H9 (cell line): ENCODE data around the gene PTPRN2. TPM values are rescaled to one million over a fixed set of nuclear protein-coding genes. Genes with fewer than 3 reads are reported as not detected.

Experiments used
- DNase-seq: peaks from one replicate; pipeline ENCODE4 v3.0.0-alpha.2; 2017
- H2AFZ ChIP-seq: one replicate; pipeline ENCODE4 v1.6.1; 2013; ENCODE audit warnings: mild to moderate bottlenecking, low read length, control low read depth, moderate library complexity
- H2AK5ac ChIP-seq: 2 replicates; pipeline ENCODE4 v1.6.1; 2013; ENCODE audit warnings: low read length, control low read depth, mixed read lengths; ENCODE audit not compliant: insufficient read length
- H2BK120ac ChIP-seq: one replicate; pipeline ENCODE4 v1.6.1; 2013; ENCODE audit warnings: low read depth, mild to moderate bottlenecking, low read length, control low read depth, inconsistent platforms; ENCODE audit not compliant: poor library complexity, severe bottlenecking
- H2BK12ac ChIP-seq: 2 replicates; pipeline ENCODE4 v1.6.1; 2013; ENCODE audit warnings: low read length, control low read depth, mixed read lengths, low read depth; ENCODE audit not compliant: insufficient read length
- H2BK15ac ChIP-seq: 2 replicates; pipeline ENCODE4 v1.6.1; 2013; ENCODE audit warnings: low read depth, low read length, control low read depth
- H2BK20ac ChIP-seq: one replicate; pipeline ENCODE4 v1.6.1; 2013; ENCODE audit warnings: low read depth, mild to moderate bottlenecking, low read length, control low read depth, inconsistent platforms; ENCODE audit not compliant: poor library complexity, severe bottlenecking
- H2BK5ac ChIP-seq: 2 replicates; pipeline ENCODE4 v1.6.1; 2013; ENCODE audit warnings: low read length, control low read depth, mixed read lengths; ENCODE audit not compliant: insufficient read length
- H3K14ac ChIP-seq: 2 replicates; pipeline ENCODE4 v1.6.1; 2013; ENCODE audit warnings: low read length, control low read depth; ENCODE audit not compliant: insufficient read depth
- H3K18ac ChIP-seq: 2 replicates; pipeline ENCODE4 v1.6.1; 2013; ENCODE audit warnings: low read depth, mild to moderate bottlenecking, mixed read lengths, low read length, control low read depth; ENCODE audit not compliant: insufficient read length
- H3K23ac ChIP-seq: 2 replicates; pipeline ENCODE4 v1.6.1; 2013; ENCODE audit warnings: low read length, control low read depth, mixed read lengths, low read depth; ENCODE audit not compliant: insufficient read length
- H3K23me2 ChIP-seq: 2 replicates; pipeline ENCODE4 v1.6.1; 2013; ENCODE audit warnings: low read depth, mild to moderate bottlenecking, mixed read lengths, low read length, control low read depth; ENCODE audit not compliant: insufficient read length, poor library complexity, severe bottlenecking
- H3K27ac ChIP-seq: 2 replicates; pipeline ENCODE4 v1.5.1; 2013; ENCODE audit warnings: low read length, control low read depth, mixed read lengths, low read depth; ENCODE audit not compliant: insufficient read length
- H3K27me3 ChIP-seq: 2 replicates; pipeline ENCODE4 v1.6.1; 2013; ENCODE audit warnings: low read length, control low read depth, inconsistent platforms; ENCODE audit not compliant: insufficient read depth
- H3K4ac ChIP-seq: 2 replicates; pipeline ENCODE4 v1.6.1; 2013; ENCODE audit warnings: low read depth, mild to moderate bottlenecking, control low read depth, inconsistent platforms, low read length, moderate library complexity
- H3K4me1 ChIP-seq: 2 replicates; pipeline ENCODE4 v1.6.1; 2013; ENCODE audit warnings: low read length, control low read depth, inconsistent platforms; ENCODE audit not compliant: insufficient read depth
- H3K4me2 ChIP-seq: 2 replicates; pipeline ENCODE4 v1.6.1; 2013; ENCODE audit warnings: low read length, control low read depth, mixed read lengths; ENCODE audit not compliant: insufficient read length, insufficient read depth
- H3K56ac ChIP-seq: 2 replicates; pipeline ENCODE4 v1.6.1; 2013; ENCODE audit warnings: low read depth, mild to moderate bottlenecking, mixed read lengths, low read length, control low read depth; ENCODE audit not compliant: insufficient read length
- H3K79me1 ChIP-seq: 2 replicates; pipeline ENCODE4 v1.6.1; 2013; ENCODE audit warnings: low read depth, mild to moderate bottlenecking, moderate library complexity, low read length, control low read depth, inconsistent platforms; ENCODE audit not compliant: insufficient read depth, poor library complexity, severe bottlenecking
- H3K79me2 ChIP-seq: 2 replicates; pipeline ENCODE4 v1.6.1; 2013; ENCODE audit warnings: low read length, control low read depth, inconsistent platforms; ENCODE audit not compliant: insufficient read depth
- H3K9ac ChIP-seq: 2 replicates; pipeline ENCODE4 v1.6.1; 2013; ENCODE audit warnings: low read length, control low read depth, mixed read lengths; ENCODE audit not compliant: insufficient read length; ENCODE audit errors: extremely low read depth
- H3K9me3 ChIP-seq: one replicate; pipeline ENCODE4 v1.6.1; 2013; ENCODE audit warnings: low read depth, low read length, inconsistent platforms; ENCODE audit not compliant: control insufficient read depth
- H3T11ph ChIP-seq: one replicate; pipeline ENCODE4 v1.6.1; 2013; ENCODE audit warnings: mild to moderate bottlenecking, low read length, control low read depth, inconsistent platforms
- H4K20me1 ChIP-seq: one replicate; pipeline ENCODE4 v1.6.1; 2013; ENCODE audit not compliant: control insufficient read depth, insufficient read length, insufficient read depth
- H4K5ac ChIP-seq: 2 replicates; pipeline ENCODE4 v1.6.1; 2013; ENCODE audit warnings: low read depth, mild to moderate bottlenecking, mixed read lengths, low read length, control low read depth; ENCODE audit not compliant: insufficient read length
- H4K8ac ChIP-seq: replicated peaks from 2 replicates; pipeline ENCODE4 v1.6.1; 2013; ENCODE audit warnings: low read length, control low read depth, mixed read lengths, low read depth; ENCODE audit not compliant: insufficient read length
- H4K91ac ChIP-seq: 2 replicates; pipeline ENCODE4 v1.6.1; 2013; ENCODE audit warnings: low read depth, mild to moderate bottlenecking, moderate library complexity, mixed read lengths, low read length, control low read depth; ENCODE audit not compliant: insufficient read length
- H3K27ac Mint-ChIP-seq, 3 experiments: 2 replicates in 2 of 3; 3 replicates in 1 of 3; pipeline ENCODE4 v1.8.0; 2020 to 2021; ENCODE audit warnings: mixed read lengths in 3 of 3, mild to moderate bottlenecking in 1 of 3, moderate library complexity in 1 of 3
- H3K27me3 Mint-ChIP-seq: 2 replicates; pipeline ENCODE4 v1.8.0; 2021; ENCODE audit warnings: low read depth, mild to moderate bottlenecking, moderate library complexity, mixed read lengths
- H3K36me3 Mint-ChIP-seq, 3 experiments: 2 replicates in 2 of 3; 3 replicates in 1 of 3; pipeline ENCODE4 v1.8.0; 2020 to 2021; ENCODE audit warnings: low read depth in 3 of 3, mixed read lengths in 3 of 3; ENCODE audit not compliant: insufficient read depth in 1 of 3
- H3K4me1 Mint-ChIP-seq, 2 experiments: 2 replicates each; pipeline ENCODE4 v1.8.0; 2020; ENCODE audit warnings: mixed read lengths in 2 of 2
- H3K4me3 Mint-ChIP-seq, 2 experiments: 2 replicates in 1 of 2; 3 replicates in 1 of 2; pipeline ENCODE4 v1.8.0; 2020 to 2021; ENCODE audit warnings: mild to moderate bottlenecking in 2 of 2, mixed read lengths in 2 of 2, moderate library complexity in 1 of 2
- H3K9me3 Mint-ChIP-seq, 2 experiments: 2 replicates in 1 of 2; 3 replicates in 1 of 2; pipeline ENCODE4 v1.8.0; 2020; ENCODE audit warnings: mild to moderate bottlenecking in 2 of 2, mixed read lengths in 2 of 2, moderate library complexity in 1 of 2
- WGBS: extraction: QIAGEN DNeasy Blood & Tissue Kit; methylation state at CpG from one replicate; pipeline ENCODE4 v1.1.7; 2013; ENCODE audit warnings: missing lambda C conversion rate, low lambda C conversion rate, mixed read lengths; ENCODE audit not compliant: insufficient read length; ENCODE audit errors: extremely low coverage; 5-methylcytosine and 5-hydroxymethylcytosine counted together
- total RNA-seq: library from RNA; stranded (reverse); gene quantifications from 2 replicates; pipeline ENCODE4 v1.2.1, GENCODE V29; 2021
- TF ChIP-seq, protein P1 (sequence below): fragments of 200-600 bp; sonication (generic); conservative IDR thresholded peaks from 3 replicates; pipeline ENCODE4 v1.8.0; 2021; ENCODE audit warnings: antibody characterized with exemption, mild to moderate bottlenecking

PTPRN2 gene
- total RNA-seq, 1 experiment from 2014 or later, result 5.2 TPM

DNA sequence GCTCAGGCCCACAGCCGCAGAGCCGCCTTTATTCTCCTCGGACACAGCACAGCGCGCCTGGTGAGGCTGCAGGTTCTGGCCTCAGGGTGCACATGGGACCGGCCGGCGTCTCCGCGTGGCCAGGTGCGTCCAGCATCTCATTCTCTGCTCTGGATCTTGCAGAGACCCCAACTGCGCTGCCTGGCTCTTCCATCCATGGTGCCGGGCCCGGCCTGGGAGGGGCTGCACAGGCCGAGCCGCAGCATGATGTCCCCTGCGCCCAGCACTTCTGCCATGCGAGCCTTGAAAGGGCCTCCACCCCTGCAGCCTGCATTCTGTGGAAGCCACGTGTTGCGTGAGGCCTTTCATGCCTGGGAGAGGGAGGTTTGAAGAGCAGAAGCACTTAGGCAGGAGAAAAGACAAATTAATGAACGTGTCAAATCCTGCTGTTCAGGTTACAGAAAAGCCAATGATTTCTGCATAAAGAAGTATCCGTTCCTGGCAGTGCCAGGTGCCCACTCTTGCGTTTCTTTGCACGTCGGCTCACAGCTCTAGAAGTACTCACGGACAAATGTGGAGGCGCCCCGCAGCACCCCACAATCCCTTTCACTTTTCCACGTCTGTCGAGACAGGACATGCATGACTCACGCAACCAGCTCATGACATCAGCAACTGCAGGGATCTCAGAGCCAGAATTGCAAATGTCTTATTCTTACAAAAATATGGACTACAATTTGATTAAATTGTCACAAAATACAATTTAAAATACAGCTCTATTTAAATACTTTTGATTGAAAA is 679.4 kb downstream of the PTPRN2 start:
- H4K8ac ChIP-seq, result no peak overlapping the region
- no CpG with 5 or more reads among the region's 31 CpGs for WGBS
- H3K27ac Mint-ChIP-seq, result no peak overlapping the region

More for the DNA sequence above, 679.4 kb downstream of the PTPRN2 start:
- no peaks in the 10 kb centered on the region for H3K79me2 ChIP-seq
- no peak overlapping the region for H2BK15ac ChIP-seq
- peaks cover 4% of the 10 kb centered on the region; the same call in 1 of the 2 replicates for H3K4me1 ChIP-seq
- H3K23me2 ChIP-seq, result no peaks in the 10 kb centered on the region
- H3K23ac ChIP-seq, result no peak overlapping the region
- H2BK20ac ChIP-seq, result no peak overlapping the region
- TF ChIP-seq, protein P1, sequence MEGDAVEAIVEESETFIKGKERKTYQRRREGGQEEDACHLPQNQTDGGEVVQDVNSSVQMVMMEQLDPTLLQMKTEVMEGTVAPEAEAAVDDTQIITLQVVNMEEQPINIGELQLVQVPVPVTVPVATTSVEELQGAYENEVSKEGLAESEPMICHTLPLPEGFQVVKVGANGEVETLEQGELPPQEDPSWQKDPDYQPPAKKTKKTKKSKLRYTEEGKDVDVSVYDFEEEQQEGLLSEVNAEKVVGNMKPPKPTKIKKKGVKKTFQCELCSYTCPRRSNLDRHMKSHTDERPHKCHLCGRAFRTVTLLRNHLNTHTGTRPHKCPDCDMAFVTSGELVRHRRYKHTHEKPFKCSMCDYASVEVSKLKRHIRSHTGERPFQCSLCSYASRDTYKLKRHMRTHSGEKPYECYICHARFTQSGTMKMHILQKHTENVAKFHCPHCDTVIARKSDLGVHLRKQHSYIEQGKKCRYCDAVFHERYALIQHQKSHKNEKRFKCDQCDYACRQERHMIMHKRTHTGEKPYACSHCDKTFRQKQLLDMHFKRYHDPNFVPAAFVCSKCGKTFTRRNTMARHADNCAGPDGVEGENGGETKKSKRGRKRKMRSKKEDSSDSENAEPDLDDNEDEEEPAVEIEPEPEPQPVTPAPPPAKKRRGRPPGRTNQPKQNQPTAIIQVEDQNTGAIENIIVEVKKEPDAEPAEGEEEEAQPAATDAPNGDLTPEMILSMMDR, result no peak
- H3K9ac ChIP-seq, result no peak overlapping the region
- H3K27me3 ChIP-seq, result no peaks in the 10 kb centered on the region
- no peak overlapping the region for H3K18ac ChIP-seq
- H2BK5ac ChIP-seq, result no peak overlapping the region
- H3K27me3 Mint-ChIP-seq, result peaks cover 9% of the 10 kb centered on the region
- no peaks in the 10 kb centered on the region for H4K20me1 ChIP-seq
- H3K56ac ChIP-seq, result no peak overlapping the region
- H2BK12ac ChIP-seq, result no peak overlapping the region
- no peaks in the 10 kb centered on the region for H3K9me3 ChIP-seq
- no peak overlapping the region for H3K14ac ChIP-seq
- no peak overlapping the region for H3K4me3 Mint-ChIP-seq
- H2BK120ac ChIP-seq, result no peak overlapping the region
- H4K91ac ChIP-seq, result no peak overlapping the region
- H3K79me1 ChIP-seq, result no peaks in the 10 kb centered on the region
- H3K4me2 ChIP-seq, result no peak overlapping the region
- peaks cover 22 to 26% of the 10 kb centered on the region in 2 experiments for H3K4me1 Mint-ChIP-seq
- H2AK5ac ChIP-seq, result no peak overlapping the region
- H4K5ac ChIP-seq, result no peak overlapping the region
- H2AFZ ChIP-seq, result no peak overlapping the region
- no peak overlapping the region for H3K4ac ChIP-seq
- H3K9me3 Mint-ChIP-seq, result peaks cover 2 to 4% of the 10 kb centered on the region in 2 experiments; a peak in 3 of 5 replicates
- peaks cover 0 to 2% (median 0%) of the 10 kb centered on the region in 3 experiments; a peak in 1 of 7 replicates for H3K36me3 Mint-ChIP-seq
- H3K27ac ChIP-seq, result no peak overlapping the region
- no peak overlapping the region for H3T11ph ChIP-seq
- peak; percentile 10 for DNase-seq
